ENCODE measurements around the gene INKA1. TPM values are rescaled to one million over a fixed set of nuclear protein-coding genes. Genes with fewer than 3 reads are reported as not detected.

The INKA1 gene
- total RNA-seq, 1 donor from 2014 or later, result 21.6 TPM

DNA sequence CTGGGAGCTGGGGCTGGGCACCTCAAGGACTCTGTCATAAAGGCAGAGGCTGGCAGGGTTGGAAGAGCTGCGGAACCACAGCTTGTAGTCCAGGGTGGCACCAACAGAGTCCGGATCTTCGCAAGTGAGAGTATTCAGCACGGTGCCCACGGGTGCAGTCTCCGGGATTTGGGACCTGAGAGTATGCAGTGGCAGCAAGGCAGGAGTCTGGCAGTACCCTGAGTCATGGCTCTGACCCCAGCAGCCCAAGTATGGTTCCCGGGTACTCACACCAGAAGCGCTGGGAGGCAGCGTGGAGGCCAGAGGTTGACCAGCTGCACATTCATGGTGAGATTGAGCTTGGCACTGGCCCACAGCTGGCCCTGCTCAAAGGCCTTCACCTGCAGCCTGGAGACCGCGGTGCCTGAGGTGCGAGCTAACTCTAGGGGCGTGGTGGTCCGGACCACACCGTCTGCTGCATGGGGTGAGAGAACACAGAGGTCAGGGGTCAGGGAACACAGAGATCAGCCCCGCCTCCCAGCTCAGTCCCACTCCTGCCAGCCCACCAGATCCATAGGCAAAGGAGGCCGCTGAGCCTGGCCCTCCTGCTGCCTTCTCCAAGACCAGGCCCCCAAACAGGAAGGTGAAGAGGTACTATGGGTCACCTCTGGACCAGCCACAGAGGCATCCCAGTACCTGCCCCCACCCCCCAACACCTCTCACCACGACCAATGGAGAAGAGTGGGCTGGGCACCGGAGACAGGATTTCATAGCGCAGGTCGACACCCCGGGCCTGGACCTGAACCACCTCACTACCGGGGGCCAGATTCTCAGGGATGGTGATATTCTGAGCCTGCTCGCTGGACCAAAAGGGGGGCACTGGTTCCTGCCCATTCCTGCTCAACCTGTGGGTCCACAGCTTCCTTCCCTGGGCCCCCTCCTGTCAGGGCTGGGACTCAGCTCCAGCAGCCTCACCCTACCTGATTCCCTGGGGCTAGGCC, 7.8 kb upstream of the INKA1 start:
- Histone ChIP-seq H3K36me3 (ENCODE audit: control insufficient read depth, insufficient read depth, low read length) (no peaks in the 10 kb centered on the region), H3K4me3 (ENCODE audit: low read depth, low read length) (no peak overlapping the region), H3K27me3 (ENCODE audit: control insufficient read depth, insufficient read depth, low read length) (no peaks in the 10 kb centered on the region)
- FAIRE-seq (no peak), DNase-seq (ENCODE audit: low read depth) (no peak)
- TF ChIP-seq, protein P1, sequence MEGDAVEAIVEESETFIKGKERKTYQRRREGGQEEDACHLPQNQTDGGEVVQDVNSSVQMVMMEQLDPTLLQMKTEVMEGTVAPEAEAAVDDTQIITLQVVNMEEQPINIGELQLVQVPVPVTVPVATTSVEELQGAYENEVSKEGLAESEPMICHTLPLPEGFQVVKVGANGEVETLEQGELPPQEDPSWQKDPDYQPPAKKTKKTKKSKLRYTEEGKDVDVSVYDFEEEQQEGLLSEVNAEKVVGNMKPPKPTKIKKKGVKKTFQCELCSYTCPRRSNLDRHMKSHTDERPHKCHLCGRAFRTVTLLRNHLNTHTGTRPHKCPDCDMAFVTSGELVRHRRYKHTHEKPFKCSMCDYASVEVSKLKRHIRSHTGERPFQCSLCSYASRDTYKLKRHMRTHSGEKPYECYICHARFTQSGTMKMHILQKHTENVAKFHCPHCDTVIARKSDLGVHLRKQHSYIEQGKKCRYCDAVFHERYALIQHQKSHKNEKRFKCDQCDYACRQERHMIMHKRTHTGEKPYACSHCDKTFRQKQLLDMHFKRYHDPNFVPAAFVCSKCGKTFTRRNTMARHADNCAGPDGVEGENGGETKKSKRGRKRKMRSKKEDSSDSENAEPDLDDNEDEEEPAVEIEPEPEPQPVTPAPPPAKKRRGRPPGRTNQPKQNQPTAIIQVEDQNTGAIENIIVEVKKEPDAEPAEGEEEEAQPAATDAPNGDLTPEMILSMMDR (IDR thresholded peaks at IDR 0.05; ENCODE audit: insufficient read depth, low read length, severe bottlenecking), result no peak

DNA sequence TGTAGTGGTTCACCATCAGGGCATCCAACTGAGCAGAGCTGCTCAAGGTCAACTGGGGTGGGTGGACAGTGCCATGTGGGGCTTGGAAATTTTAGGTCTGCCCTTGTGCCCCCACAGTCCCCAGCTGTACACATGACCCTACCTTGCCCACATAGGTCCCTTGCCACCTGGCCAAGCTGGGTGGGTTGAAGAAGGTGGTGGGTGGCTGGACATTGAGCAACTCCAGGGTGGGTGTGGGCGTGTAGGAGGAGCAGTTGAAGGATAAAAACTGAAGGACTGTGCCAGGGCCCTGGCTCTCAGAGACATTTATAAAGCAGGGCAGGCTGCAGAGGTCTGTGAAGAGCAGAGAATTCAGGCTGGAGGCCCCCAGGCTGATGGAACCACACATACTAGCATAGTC, 4.0 kb upstream of the INKA1 start:
- Histone ChIP-seq H3K27me3 (ENCODE audit: control insufficient read depth, insufficient read depth, low read length) (no peaks in the 10 kb centered on the region), H3K36me3 (ENCODE audit: control insufficient read depth, insufficient read depth, low read length) (no peaks in the 10 kb centered on the region), H3K4me3 (ENCODE audit: low read depth, low read length) (no peak overlapping the region)
- DNase-seq (ENCODE audit: low read depth) (no peak), FAIRE-seq (no peak)
- TF ChIP-seq, protein P1 (IDR thresholded peaks at IDR 0.05; ENCODE audit: insufficient read depth, low read length, severe bottlenecking), result no peak

DNA sequence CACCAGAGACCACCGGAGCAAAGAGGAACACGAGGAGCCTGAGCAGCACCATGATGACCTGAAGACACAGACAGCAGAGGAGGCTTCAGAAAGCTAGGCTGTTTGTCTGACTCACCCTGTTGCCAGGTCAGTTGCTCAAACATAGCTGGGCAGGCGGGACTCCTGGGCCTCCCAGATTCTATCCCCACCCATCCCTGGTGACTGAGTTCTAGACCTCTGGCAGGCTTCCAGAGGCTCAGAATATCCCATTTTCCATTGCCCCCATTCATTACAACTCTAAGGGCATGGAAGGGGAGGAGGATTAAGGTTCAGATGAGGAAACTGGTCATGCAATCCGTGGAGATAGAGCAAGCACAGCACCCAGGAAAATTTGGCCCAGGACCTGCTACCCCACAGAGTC, 3.3 kb upstream of the INKA1 start, which contains the start of gene CDHR4:
CDHR4 (minus strand) TSS at position 113 of the 400 bp plus-strand sequence; CDS start at position 52, 61 bp downstream.
- FAIRE-seq, result peak; percentile 83
- Histone ChIP-seq H3K4me3 (ENCODE audit: low read depth, low read length) (no peak within 1 kb of the TSS), H3K27me3 (ENCODE audit: control insufficient read depth, insufficient read depth, low read length) (no peaks in the 10 kb centered on the region), H3K36me3 (ENCODE audit: control insufficient read depth, insufficient read depth, low read length) (peaks cover 4% of the 10 kb centered on the region)
- peak; percentile 87 for DNase-seq (ENCODE audit: low read depth)
- TF ChIP-seq, protein P1 (IDR thresholded peaks at IDR 0.05; ENCODE audit: insufficient read depth, low read length, severe bottlenecking), result no peak

DNA sequence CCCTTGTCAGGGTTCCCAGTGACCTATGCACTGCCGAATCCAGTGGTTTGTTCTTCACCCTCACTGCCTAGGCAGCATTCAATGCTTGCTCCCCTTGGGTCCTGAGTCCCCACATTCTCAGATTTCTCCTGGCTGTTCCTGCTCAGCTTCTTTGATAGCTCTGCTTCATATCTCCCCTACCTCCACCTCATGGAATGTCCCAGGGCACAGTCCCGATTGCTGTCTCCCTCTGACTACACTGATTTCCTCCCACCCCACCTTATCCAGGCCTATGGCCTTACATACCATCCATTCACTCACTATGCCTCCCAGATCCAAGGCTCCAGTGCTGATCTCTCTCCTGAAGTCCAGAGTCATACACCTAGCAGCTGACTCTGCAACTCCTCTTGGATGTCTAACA, 1.9 kb upstream of the INKA1 start:
- H3K27me3 ChIP-seq (ENCODE audit: control insufficient read depth, insufficient read depth, low read length), result no peaks in the 10 kb centered on the region
- TF ChIP-seq, protein P1 (IDR thresholded peaks at IDR 0.05; ENCODE audit: insufficient read depth, low read length, severe bottlenecking), result no peak
- no peak overlapping the region for H3K4me3 ChIP-seq (ENCODE audit: low read depth, low read length)
- no peak for FAIRE-seq
- peaks cover 5% of the 10 kb centered on the region for H3K36me3 ChIP-seq (ENCODE audit: control insufficient read depth, insufficient read depth, low read length)
- no peak for DNase-seq (ENCODE audit: low read depth)

DNA sequence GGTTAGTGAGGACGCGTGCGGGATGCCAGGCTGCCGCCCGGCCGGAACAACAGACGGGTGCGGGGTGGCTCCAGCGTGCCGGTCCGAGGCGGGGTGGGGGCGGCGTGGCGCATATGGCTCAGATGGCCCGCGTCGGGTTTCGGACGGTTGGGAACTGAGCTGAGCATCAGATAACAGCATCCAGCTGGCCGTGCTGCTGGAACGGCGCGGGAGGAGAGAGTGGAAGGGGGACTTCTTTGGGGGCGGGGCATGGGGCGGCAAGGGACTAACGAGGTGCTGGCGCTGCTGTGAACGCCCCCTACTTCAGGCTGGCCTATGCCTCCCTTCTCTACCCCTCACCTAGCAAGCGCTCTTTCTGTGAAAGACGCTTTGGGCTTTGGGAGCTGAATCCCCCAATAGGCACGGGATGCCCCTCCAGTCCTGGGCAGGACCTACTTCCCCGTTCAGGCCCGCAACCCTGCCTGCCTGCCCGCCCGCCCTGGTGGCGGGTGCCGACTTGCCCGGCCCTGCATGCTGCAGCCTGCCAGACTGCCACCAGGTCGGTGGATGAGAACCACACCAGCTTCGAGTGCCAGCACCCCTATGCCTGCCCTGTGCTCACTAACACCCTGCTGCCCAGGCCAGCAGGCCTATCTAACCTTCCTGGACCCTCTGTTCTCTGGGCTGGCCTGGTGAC, 542 bp downstream of the INKA1 start:
- TF ChIP-seq, protein P1 (IDR thresholded peaks at IDR 0.05; ENCODE audit: insufficient read depth, low read length, severe bottlenecking), result no peak
- H3K4me3 ChIP-seq (ENCODE audit: low read depth, low read length), result peak overlapping the region; percentile 80
- FAIRE-seq, result no peak
- H3K27me3 ChIP-seq (ENCODE audit: control insufficient read depth, insufficient read depth, low read length), result no peaks in the 10 kb centered on the region
- H3K36me3 ChIP-seq (ENCODE audit: control insufficient read depth, insufficient read depth, low read length), result peaks cover 5% of the 10 kb centered on the region
- DNase-seq (ENCODE audit: low read depth), result peak; percentile 86

Data from bronchial epithelial cell (primary cell).